CD14-positive monocyte (primary cell): ENCODE data around the gene IGF2BP2. TPM values are rescaled to one million over a fixed set of nuclear protein-coding genes. Genes with fewer than 3 reads are reported as not detected.

ENCODE experiments used
- DNase-seq, 3 donors: peaks; one replicate each; pipeline ENCODE4 v3.0.0-alpha.2; 2011 to 2022
- H2AFZ ChIP-seq: 2 replicates; pipeline ENCODE4 v1.6.0; 2012; ENCODE audit warnings: mild to moderate bottlenecking, low read depth, low read length, inconsistent platforms; ENCODE audit not compliant: insufficient read depth, poor library complexity, severe bottlenecking
- H3K27ac ChIP-seq, 2 donors: 1 replicate in 1 of 2; 2 replicates in 1 of 2; pipeline ENCODE4 v1.5.1; 2012 to 2013; ENCODE audit warnings: low read length in 2 of 2, control low read depth in 1 of 2, inconsistent platforms in 1 of 2, low read depth in 1 of 2, mild to moderate bottlenecking in 1 of 2
- H3K27me3 ChIP-seq, 2 donors: one replicate each; pipeline versions ENCODE4 v1.6.0 to v1.6.1; 2011 to 2013; ENCODE audit warnings: low read length in 2 of 2; ENCODE audit not compliant: control insufficient read depth in 2 of 2, insufficient read depth in 2 of 2
- H3K36me3 ChIP-seq, 2 donors: replicated peaks in 1 of 2; 1 replicate in 1 of 2; 2 replicates in 1 of 2; pipeline versions ENCODE4 v1.5.1 to v1.6.1; 2012 to 2013; ENCODE audit warnings: low read length in 2 of 2, control low read depth in 1 of 2, inconsistent platforms in 1 of 2, mild to moderate bottlenecking in 1 of 2; ENCODE audit not compliant: insufficient read depth in 2 of 2, control insufficient read depth in 1 of 2
- H3K4me1 ChIP-seq, 2 donors: 1 replicate in 1 of 2; 2 replicates in 1 of 2; pipeline versions ENCODE4 v1.5.1 to v1.6.1; 2012 to 2013; ENCODE audit warnings: low read length in 2 of 2, control low read depth in 1 of 2, inconsistent platforms in 1 of 2, mild to moderate bottlenecking in 1 of 2, moderate library complexity in 1 of 2; ENCODE audit not compliant: insufficient read depth in 2 of 2, control insufficient read depth in 1 of 2
- H3K4me2 ChIP-seq: replicated peaks from 2 replicates; pipeline ENCODE3; 2012; ENCODE audit warnings: low read length, moderate library complexity, mild to moderate bottlenecking; ENCODE audit not compliant: poor library complexity, severe bottlenecking; ENCODE audit errors: extremely low read depth
- H3K4me3 ChIP-seq, 3 experiments: fragments of 200-600 bp in 1 of 3; sonication (generic) in 1 of 3; replicated peaks in 1 of 3; 1 replicate in 2 of 3; 2 replicates in 1 of 3; pipeline ENCODE4 v1.5.1; 2011 to 2013; ENCODE audit warnings: low read length in 3 of 3, mild to moderate bottlenecking in 3 of 3, control low read depth in 2 of 3, low read depth in 2 of 3, inconsistent platforms in 1 of 3, moderate library complexity in 1 of 3
- H3K79me2 ChIP-seq: 2 replicates; pipeline ENCODE4 v1.6.0; 2012; ENCODE audit warnings: mild to moderate bottlenecking, control low read depth, inconsistent platforms, low read length, moderate library complexity; ENCODE audit not compliant: insufficient read depth
- H3K9ac ChIP-seq: 2 replicates; pipeline ENCODE4 v1.6.0; 2017; ENCODE audit warnings: low read length, mild to moderate bottlenecking; ENCODE audit not compliant: insufficient read depth, poor library complexity, severe bottlenecking
- H3K9me3 ChIP-seq, 2 donors: replicated peaks in 1 of 2; 1 replicate in 1 of 2; 2 replicates in 1 of 2; pipeline versions ENCODE4 v1.5.1 to v1.6.1; 2012 to 2013; ENCODE audit warnings: low read length in 2 of 2, control low read depth in 1 of 2; ENCODE audit not compliant: control insufficient read depth in 1 of 2, insufficient read depth in 1 of 2
- H4K20me1 ChIP-seq: 2 replicates; pipeline ENCODE4 v1.6.0; 2012; ENCODE audit warnings: mild to moderate bottlenecking, low read length, control low read depth, moderate library complexity; ENCODE audit not compliant: insufficient read depth
- H3K27ac Mint-ChIP-seq, 7 donors: one replicate each; pipeline ENCODE4 v1.8.0; 2020; ENCODE audit warnings: mild to moderate bottlenecking in 7 of 7, mixed read lengths in 7 of 7, moderate library complexity in 6 of 7, inconsistent platforms in 2 of 7
- H3K27me3 Mint-ChIP-seq, 3 donors: one replicate each; pipeline ENCODE4 v1.8.0; 2021 to 2022; ENCODE audit warnings: low read depth in 3 of 3, mild to moderate bottlenecking in 3 of 3, mixed read lengths in 3 of 3, moderate library complexity in 3 of 3, inconsistent platforms in 1 of 3
- H3K36me3 Mint-ChIP-seq, 2 donors: one replicate each; pipeline ENCODE4 v1.8.0; 2020; ENCODE audit warnings: mixed read lengths in 2 of 2, inconsistent platforms in 1 of 2, mild to moderate bottlenecking in 1 of 2
- H3K4me1 Mint-ChIP-seq: one replicate; pipeline ENCODE4 v1.8.0; 2020; ENCODE audit warnings: mild to moderate bottlenecking, mixed read lengths
- H3K4me3 Mint-ChIP-seq, 2 donors: one replicate each; pipeline ENCODE4 v1.8.0; 2020; ENCODE audit warnings: mild to moderate bottlenecking in 2 of 2, mixed read lengths in 2 of 2, moderate library complexity in 1 of 2
- H3K9me3 Mint-ChIP-seq, 7 donors: one replicate each; pipeline ENCODE4 v1.8.0; 2020 to 2022; ENCODE audit warnings: mixed read lengths in 7 of 7, mild to moderate bottlenecking in 6 of 7, moderate library complexity in 6 of 7, inconsistent platforms in 2 of 7
- WGBS: methylation state at CpG from one replicate; pipeline ENCODE4 v1.1.5; 2013; ENCODE audit warnings: missing lambda C conversion rate; ENCODE audit not compliant: insufficient coverage; 5-methylcytosine and 5-hydroxymethylcytosine counted together
- intact Hi-C, 2 donors: fragments of 100-400 bp; cut with micrococcal nuclease; formaldehyde crosslinking; loops; one replicate each; pipeline versions ENCODE4 v1.15.0 to v1.15.1; 2023
- polyA plus RNA-seq, 3 donors: library from polyadenylated mRNA; depleted of rRNA in 1 of 3; unstranded in 2 of 3; stranded (reverse) in 1 of 3; fragments of 300-500 nt in 2 of 3; fragments of >200 nt in 1 of 3; fragmentation: Illumina TruSeq in 2 of 3; gene quantifications; 1 replicate in 2 of 3; 2 replicates in 1 of 3; pipeline ENCODE4 v1.2.3, GENCODE V29; 2012 to 2021
- TF ChIP-seq, protein P1 (sequence below): fragments of 200-600 bp; IDR thresholded peaks from one replicate; pipeline ENCODE4 v1.8.0; 2022; ENCODE audit warnings: antibody characterized with exemption, mild to moderate bottlenecking

IGF2BP2 gene
- polyA plus RNA-seq, 3 donors, result 0.78 to 2.8 (median 1.00) TPM

DNA sequence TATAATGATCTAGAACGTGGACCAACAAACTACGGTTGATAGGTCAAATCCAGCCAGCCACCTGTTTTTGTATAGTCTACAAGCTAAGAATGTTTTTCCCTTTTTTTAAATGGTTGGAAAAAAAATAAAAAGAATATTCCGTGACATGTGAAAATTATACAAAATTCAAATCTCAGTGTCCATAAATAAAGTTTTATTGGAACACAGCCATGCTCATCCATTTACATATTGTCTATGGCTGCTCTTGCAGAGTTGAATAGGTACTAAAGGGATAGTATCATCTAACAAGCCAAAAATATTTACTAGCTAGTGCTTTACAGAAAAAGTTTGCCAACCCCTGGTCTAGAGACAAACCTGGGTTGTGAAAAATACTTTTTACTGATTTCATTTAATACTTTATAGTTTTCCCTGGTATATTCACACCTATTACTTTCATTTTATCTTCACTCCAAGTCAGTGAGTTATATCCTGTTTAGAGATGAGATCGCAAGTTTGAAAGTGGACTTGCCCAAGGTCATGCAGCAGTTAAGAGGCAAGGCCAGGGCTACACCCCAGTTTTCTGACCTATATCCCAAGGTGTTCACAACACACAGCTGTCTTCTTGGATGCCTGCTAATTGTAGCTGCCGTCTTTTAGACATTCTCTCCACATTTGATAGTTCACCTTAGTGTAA is 58.4 kb downstream of the IGF2BP2 start:
- Mint-ChIP-seq H3K4me3 (peak overlapping the region in 1 of 2 donors; percentile 26), H3K4me1 (peaks cover 38% of the 10 kb centered on the region), H3K36me3 (no peaks in the 10 kb centered on the region), H3K27ac (peak overlapping the region in 6 of 7 donors; percentile 8 to 82 (median 64)), H3K27me3 (peaks cover 0 to 1% (median 0%) of the 10 kb centered on the region in 3 donors), H3K9me3 (no peaks in the 10 kb centered on the region)
- H3K4me1 ChIP-seq, result peaks cover 28 to 32% of the 10 kb centered on the region in 2 donors
- no peaks in the 10 kb centered on the region for H3K9me3 ChIP-seq
- H3K27me3 ChIP-seq, result no peaks in the 10 kb centered on the region
- intact Hi-C loops, result loop anchor here (5.0 kb wide), 3 partner anchors 34 to 104 kb away; no protein-coding TSS in a partner anchor
- no peak overlapping the region for H3K4me3 ChIP-seq
- peak overlapping the region in 1 of 2 donors; percentile 34 for H3K27ac ChIP-seq
- H3K36me3 ChIP-seq, result no peaks in the 10 kb centered on the region
- peak in 2 of 3 donors; percentile 5 to 43 for DNase-seq
- peak overlapping the region; percentile 46 for H2AFZ ChIP-seq
- 60% methylated on average over 1 of the region's 5 CpGs for WGBS
- peaks cover 63% of the 10 kb centered on the region for H3K79me2 ChIP-seq
- peak overlapping the region; percentile 16 for H3K4me2 ChIP-seq
- no peaks in the 10 kb centered on the region for H4K20me1 ChIP-seq
- H3K9ac ChIP-seq, result no peak overlapping the region
- TF ChIP-seq, protein P1, sequence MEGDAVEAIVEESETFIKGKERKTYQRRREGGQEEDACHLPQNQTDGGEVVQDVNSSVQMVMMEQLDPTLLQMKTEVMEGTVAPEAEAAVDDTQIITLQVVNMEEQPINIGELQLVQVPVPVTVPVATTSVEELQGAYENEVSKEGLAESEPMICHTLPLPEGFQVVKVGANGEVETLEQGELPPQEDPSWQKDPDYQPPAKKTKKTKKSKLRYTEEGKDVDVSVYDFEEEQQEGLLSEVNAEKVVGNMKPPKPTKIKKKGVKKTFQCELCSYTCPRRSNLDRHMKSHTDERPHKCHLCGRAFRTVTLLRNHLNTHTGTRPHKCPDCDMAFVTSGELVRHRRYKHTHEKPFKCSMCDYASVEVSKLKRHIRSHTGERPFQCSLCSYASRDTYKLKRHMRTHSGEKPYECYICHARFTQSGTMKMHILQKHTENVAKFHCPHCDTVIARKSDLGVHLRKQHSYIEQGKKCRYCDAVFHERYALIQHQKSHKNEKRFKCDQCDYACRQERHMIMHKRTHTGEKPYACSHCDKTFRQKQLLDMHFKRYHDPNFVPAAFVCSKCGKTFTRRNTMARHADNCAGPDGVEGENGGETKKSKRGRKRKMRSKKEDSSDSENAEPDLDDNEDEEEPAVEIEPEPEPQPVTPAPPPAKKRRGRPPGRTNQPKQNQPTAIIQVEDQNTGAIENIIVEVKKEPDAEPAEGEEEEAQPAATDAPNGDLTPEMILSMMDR, result no peak

DNA sequence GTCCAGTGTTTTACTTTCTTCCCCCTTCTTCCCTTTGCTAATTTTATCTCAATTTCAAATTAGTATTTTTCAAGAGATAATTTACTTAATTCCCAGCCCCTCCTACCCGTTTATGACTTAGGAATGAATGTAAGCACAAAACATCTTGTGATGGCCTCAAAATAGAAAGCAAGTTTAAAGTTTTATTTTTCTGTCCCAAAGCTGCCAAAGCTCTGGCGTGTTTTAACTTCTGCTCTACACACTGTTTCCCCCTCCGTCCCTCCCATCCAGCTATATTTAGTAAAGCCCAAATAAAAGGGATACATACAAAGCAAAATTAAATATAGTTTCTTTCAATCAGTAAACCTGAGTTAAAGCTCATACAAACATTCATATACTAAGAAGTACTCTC is 59.9 kb downstream of the IGF2BP2 start:
- Histone ChIP-seq H3K27ac (peak overlapping the region in 1 of 2 donors; percentile 36), H3K9me3 (no peaks in the 10 kb centered on the region), H3K27me3 (no peaks in the 10 kb centered on the region), H3K36me3 (no peaks in the 10 kb centered on the region), H3K4me1 (peaks cover 28 to 36% of the 10 kb centered on the region in 2 donors), H2AFZ (peak overlapping the region; percentile 6), H4K20me1 (no peaks in the 10 kb centered on the region), H3K9ac (no peak overlapping the region), H3K4me2 (peak overlapping the region; percentile 21), H3K79me2 (peaks cover 73% of the 10 kb centered on the region), H3K4me3 (peak overlapping the region in 1 of 3 experiments; percentile 25)
- Mint-ChIP-seq H3K9me3 (no peaks in the 10 kb centered on the region), H3K27me3 (peaks cover 0 to 1% (median 0%) of the 10 kb centered on the region in 3 donors), H3K36me3 (no peaks in the 10 kb centered on the region), H3K4me1 (peaks cover 53% of the 10 kb centered on the region), H3K4me3 (peak overlapping the region; percentile 52 to 78), H3K27ac (peak overlapping the region in 6 of 7 donors; percentile 1 to 81 (median 64))
- DNase-seq, result no peak
- no CpG with 5 or more reads among the region's 3 CpGs for WGBS
- intact Hi-C loops, result loop anchor here (5.0 kb wide), 3 partner anchors 33 to 103 kb away; no protein-coding TSS in a partner anchor
- TF ChIP-seq, protein P1, result no peak
